Trophoblast cell (in vitro differentiated cells and primary cell): ENCODE data around the gene NANS.
A peak's percentile ranks its signal among the peaks of the same experiment; 100 is the strongest.

ENCODE experiments used
- DNase-seq, 2 donors: peaks; one replicate each; pipeline ENCODE4 v3.0.0-alpha.2; 2016
- H2AFZ ChIP-seq: 2 replicates; pipeline ENCODE4 v1.6.1; 2013; ENCODE audit warnings: low read length, moderate library complexity, mild to moderate bottlenecking; ENCODE audit not compliant: insufficient read depth, poor library complexity
- H2AK5ac ChIP-seq: 2 replicates; pipeline ENCODE4 v1.6.1; 2013; ENCODE audit warnings: mild to moderate bottlenecking, low read length
- H2BK120ac ChIP-seq: 2 replicates; pipeline ENCODE4 v1.6.1; 2013; ENCODE audit warnings: low read length, mild to moderate bottlenecking, moderate library complexity; ENCODE audit not compliant: insufficient read depth, poor library complexity
- H2BK12ac ChIP-seq: 2 replicates; pipeline ENCODE4 v1.6.1; 2013; ENCODE audit warnings: mild to moderate bottlenecking, low read length, moderate library complexity
- H2BK5ac ChIP-seq: 2 replicates; pipeline ENCODE4 v1.6.1; 2013; ENCODE audit warnings: low read length, low read depth, moderate library complexity, mild to moderate bottlenecking; ENCODE audit not compliant: poor library complexity
- H3K14ac ChIP-seq: 2 replicates; pipeline ENCODE4 v1.6.1; 2013; ENCODE audit warnings: mild to moderate bottlenecking, low read length
- H3K18ac ChIP-seq: 2 replicates; pipeline ENCODE4 v1.6.1; 2013; ENCODE audit warnings: mild to moderate bottlenecking, low read length
- H3K23ac ChIP-seq: 2 replicates; pipeline ENCODE4 v1.6.1; 2013; ENCODE audit warnings: low read length
- H3K27ac ChIP-seq: 2 replicates; pipeline ENCODE4 v1.5.1; 2013; ENCODE audit warnings: low read depth, mild to moderate bottlenecking, inconsistent platforms, low read length, moderate library complexity
- H3K27me3 ChIP-seq: 2 replicates; pipeline ENCODE4 v1.6.1; 2013; ENCODE audit warnings: inconsistent platforms, mild to moderate bottlenecking, low read length, moderate library complexity; ENCODE audit not compliant: insufficient read depth
- H3K36me3 ChIP-seq, 2 experiments: 1 replicate in 1 of 2; 2 replicates in 1 of 2; pipeline ENCODE4 v1.6.1; 2013; ENCODE audit warnings: low read length in 2 of 2, mild to moderate bottlenecking in 2 of 2, moderate library complexity in 1 of 2; ENCODE audit not compliant: insufficient read depth in 2 of 2, control insufficient read depth in 1 of 2
- H3K4ac ChIP-seq: 2 replicates; pipeline ENCODE4 v1.6.1; 2013; ENCODE audit warnings: low read depth, mild to moderate bottlenecking, low read length, moderate library complexity
- H3K4me1 ChIP-seq, 2 experiments: 1 replicate in 1 of 2; 2 replicates in 1 of 2; pipeline ENCODE4 v1.6.1; 2013; ENCODE audit warnings: low read length in 2 of 2, mild to moderate bottlenecking in 2 of 2, moderate library complexity in 1 of 2; ENCODE audit not compliant: insufficient read depth in 2 of 2, control insufficient read depth in 1 of 2
- H3K4me2 ChIP-seq: 2 replicates; pipeline ENCODE4 v1.6.1; 2013; ENCODE audit warnings: inconsistent platforms, mild to moderate bottlenecking, low read length, moderate library complexity
- H3K4me3 ChIP-seq: 2 replicates; pipeline ENCODE4 v1.5.1; 2013; ENCODE audit warnings: mild to moderate bottlenecking, low read depth, low read length, inconsistent platforms
- H3K79me1 ChIP-seq: one replicate; pipeline ENCODE4 v1.6.1; 2013; ENCODE audit warnings: low read length
- H3K79me2 ChIP-seq: 2 replicates; pipeline ENCODE4 v1.6.1; 2013; ENCODE audit warnings: low read length, mild to moderate bottlenecking; ENCODE audit not compliant: control insufficient read depth, insufficient read depth, poor library complexity
- H3K9ac ChIP-seq: 2 replicates; pipeline ENCODE4 v1.6.1; 2013; ENCODE audit warnings: mild to moderate bottlenecking, low read length
- H3K9me3 ChIP-seq: 2 replicates; pipeline ENCODE4 v1.6.1; 2013; ENCODE audit warnings: low read depth, mild to moderate bottlenecking, control low read depth, inconsistent platforms, low read length; ENCODE audit not compliant: insufficient read depth
- H4K12ac ChIP-seq: 2 replicates; pipeline ENCODE4 v1.6.1; 2013; ENCODE audit warnings: low read depth, mild to moderate bottlenecking, low read length, moderate library complexity
- H4K8ac ChIP-seq: 2 replicates; pipeline ENCODE4 v1.6.1; 2013; ENCODE audit warnings: low read depth, mild to moderate bottlenecking, low read length, moderate library complexity
- H4K91ac ChIP-seq: one replicate; pipeline ENCODE4 v1.6.1; 2013; ENCODE audit warnings: low read depth, mild to moderate bottlenecking, low read length, moderate library complexity
- WGBS: extraction: QIAGEN DNeasy Blood & Tissue Kit; methylation state at CpG from one replicate; pipeline ENCODE4 v1.1.7; 2013; ENCODE audit warnings: missing lambda C conversion rate; ENCODE audit not compliant: insufficient read length, insufficient coverage; ENCODE audit errors: extremely low coverage; 5-methylcytosine and 5-hydroxymethylcytosine counted together

Gene NANS

DNA sequence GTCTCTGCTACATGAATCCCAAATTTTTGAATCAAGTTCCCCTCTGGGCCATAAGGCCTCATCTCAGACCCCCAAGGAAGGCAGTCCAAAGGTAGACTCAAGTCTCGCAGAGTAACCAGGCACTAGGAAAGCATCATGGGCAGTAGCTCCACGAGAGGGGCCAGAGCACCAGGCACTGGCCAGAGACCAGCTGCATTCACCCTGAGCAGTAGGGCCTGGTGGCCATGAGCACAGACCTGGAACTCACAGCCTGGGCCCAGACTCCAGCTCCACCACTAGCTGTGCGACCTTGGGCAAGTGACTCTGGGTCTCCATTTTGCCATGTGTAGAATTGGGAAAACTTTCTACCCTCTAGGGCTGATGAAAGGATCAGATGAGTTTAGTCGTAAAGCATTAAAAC, 28.5 kb downstream of the NANS start:
- H3K18ac ChIP-seq: no peak overlapping the region
- H2BK12ac ChIP-seq: no peak overlapping the region

DNA sequence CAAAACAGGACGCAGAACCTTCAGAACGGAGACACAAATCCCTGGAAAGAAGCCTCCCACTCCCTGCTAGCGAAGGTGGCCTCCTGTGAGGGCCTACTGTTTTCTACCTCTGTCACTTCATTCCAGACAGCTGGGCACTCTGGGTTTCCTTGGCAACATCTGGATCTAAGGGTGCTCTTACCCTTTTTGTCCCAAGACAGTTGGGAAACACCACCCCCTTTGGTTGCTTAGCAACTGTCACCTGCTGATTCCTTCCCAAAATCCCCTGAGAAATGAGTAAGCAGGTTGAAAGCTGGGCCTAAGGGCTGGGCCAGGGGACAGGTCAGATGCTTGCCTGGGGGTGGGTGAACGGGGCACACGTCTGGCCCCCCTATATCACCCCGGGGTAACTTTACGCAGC, 29.4 kb downstream of the NANS start:
- no peak overlapping the region for H3K4me3 ChIP-seq
- no peak overlapping the region for H4K12ac ChIP-seq
- H2AFZ ChIP-seq: no peak overlapping the region
- no peak overlapping the region for H3K14ac ChIP-seq
- H3K79me2 ChIP-seq: no peaks in the 10 kb centered on the region
- no peak overlapping the region for H2BK120ac ChIP-seq
- peaks cover 3% of the 10 kb centered on the region for H3K9me3 ChIP-seq
- H3K4ac ChIP-seq: no peak overlapping the region
- H2BK12ac ChIP-seq: no peak overlapping the region
- peaks cover 14 to 19% of the 10 kb centered on the region in 2 experiments for H3K4me1 ChIP-seq
- no peak overlapping the region for H4K8ac ChIP-seq
- no peak overlapping the region for H3K27ac ChIP-seq
- DNase-seq: peak; percentile 92 to 94
- no peak overlapping the region for H4K91ac ChIP-seq
- no peak overlapping the region for H2BK5ac ChIP-seq
- H2AK5ac ChIP-seq: no peak overlapping the region
- no CpG with 5 or more reads among the region's 7 CpGs for WGBS
- H3K4me2 ChIP-seq: no peak overlapping the region
- no peak overlapping the region for H3K18ac ChIP-seq
- H3K36me3 ChIP-seq: peaks cover 5 to 23% of the 10 kb centered on the region in 2 experiments
- H3K9ac ChIP-seq: no peak overlapping the region
- peaks cover 6% of the 10 kb centered on the region for H3K79me1 ChIP-seq
- H3K27me3 ChIP-seq: no peaks in the 10 kb centered on the region
- no peak overlapping the region for H3K23ac ChIP-seq

More for the DNA sequence above, 28.5 kb downstream of the NANS start:
- Histone ChIP-seq H3K4me2 (no peak overlapping the region), H4K12ac (no peak overlapping the region), H3K4me1 (peaks cover 16 to 23% of the 10 kb centered on the region in 2 experiments), H3K79me1 (peaks cover 8% of the 10 kb centered on the region), H3K27me3 (no peaks in the 10 kb centered on the region), H3K14ac (no peak overlapping the region), H2AK5ac (no peak overlapping the region), H2AFZ (no peak overlapping the region), H2BK120ac (no peak overlapping the region), H3K79me2 (no peaks in the 10 kb centered on the region), H3K4me3 (no peak overlapping the region), H2BK5ac (no peak overlapping the region), H3K36me3 (peaks cover 8 to 26% of the 10 kb centered on the region in 2 experiments), H3K27ac (no peak overlapping the region), H3K4ac (no peak overlapping the region), H4K91ac (no peak overlapping the region), H4K8ac (no peak overlapping the region), H3K23ac (no peak overlapping the region), H3K9me3 (peaks cover 3% of the 10 kb centered on the region), H3K9ac (no peak overlapping the region)
- no CpG with 5 or more reads among the region's 4 CpGs for WGBS
- DNase-seq: no peak

- Histone ChIP-seq H2AK5ac (no peak overlapping the region), H3K36me3 (peaks cover 2 to 18% of the 10 kb centered on the region in 2 experiments), H3K4ac (no peak overlapping the region), H3K4me2 (peak overlapping the region; percentile 10), H3K9me3 (peaks cover 3% of the 10 kb centered on the region), H2AFZ (no peak overlapping the region), H3K9ac (no peak overlapping the region), H4K8ac (no peak overlapping the region), H2BK120ac (no peak overlapping the region), H3K14ac (no peak overlapping the region), H3K18ac (no peak overlapping the region), H4K12ac (no peak overlapping the region), H3K23ac (no peak overlapping the region), H3K4me3 (no peak overlapping the region), H3K79me1 (peaks cover 6% of the 10 kb centered on the region), H4K91ac (no peak overlapping the region), H2BK5ac (no peak overlapping the region), H3K27me3 (no peaks in the 10 kb centered on the region), H2BK12ac (no peak overlapping the region), H3K4me1 (peaks cover 9 to 14% of the 10 kb centered on the region in 2 experiments), H3K79me2 (no peaks in the 10 kb centered on the region), H3K27ac (peak overlapping the region; percentile 23)
- DNase-seq: peak; percentile 77 to 85
- no CpG with 5 or more reads among the region's 4 CpGs for WGBS
These were observed 29.9 kb downstream of the NANS start for GRCh38 chr9:98086461-98086860.

DNA sequence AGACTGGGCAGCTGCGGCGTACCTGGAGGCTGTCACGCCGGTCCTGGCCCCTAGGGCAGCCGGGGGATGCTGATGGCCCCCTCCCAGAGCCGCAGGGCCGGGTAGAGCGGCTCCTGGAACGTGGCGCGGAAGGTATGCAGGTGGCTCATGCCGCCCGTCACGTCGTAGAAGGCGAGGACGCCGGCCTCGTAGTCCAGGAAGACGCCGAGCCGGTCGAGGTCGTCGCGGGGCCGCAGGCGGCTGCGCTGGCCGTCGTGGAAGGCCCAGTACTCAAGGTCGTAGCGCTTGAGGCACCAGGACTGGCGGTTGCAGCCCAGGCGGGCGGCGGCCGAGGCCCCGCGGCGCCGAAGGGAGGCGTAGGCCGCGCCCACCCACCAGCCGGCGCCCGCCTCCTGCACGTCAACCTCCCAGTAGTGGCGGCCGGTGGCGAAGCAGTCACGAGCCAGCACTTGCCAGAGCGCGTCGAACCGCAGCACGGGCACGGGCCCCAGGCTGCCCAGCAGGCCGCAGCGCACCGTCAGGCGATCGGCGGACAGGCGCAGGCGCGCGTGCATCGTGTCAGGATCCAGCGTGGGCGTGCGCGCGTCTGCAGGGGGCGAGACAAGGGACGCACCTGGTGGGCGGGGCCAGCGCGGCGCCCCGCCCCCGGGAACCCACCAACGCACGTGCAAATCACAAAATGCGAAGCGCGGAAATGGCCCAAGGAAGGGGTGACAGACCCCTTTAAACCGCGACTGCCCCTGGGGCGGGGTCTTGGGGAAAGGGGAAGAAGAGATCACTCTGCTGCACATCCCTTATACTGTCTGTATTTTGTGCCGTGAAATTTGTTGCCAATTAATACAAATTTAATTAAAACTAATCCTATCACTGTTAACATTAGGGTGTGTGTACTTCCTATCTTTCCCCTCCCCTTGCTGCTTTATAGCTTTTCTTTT, 31.2 kb downstream of the NANS start:
- Histone ChIP-seq H3K4me2 (peak overlapping the region; percentile 14), H4K8ac (peak overlapping the region; percentile 9), H4K12ac (peak overlapping the region; percentile 64), H3K18ac (peak overlapping the region; percentile 77), H3K79me2 (no peaks in the 10 kb centered on the region), H2AK5ac (peak overlapping the region; percentile 26), H3K4ac (no peak overlapping the region), H3K27me3 (no peaks in the 10 kb centered on the region), H3K27ac (no peak overlapping the region), H3K4me1 (peaks cover 8 to 12% of the 10 kb centered on the region in 2 experiments), H3K9ac (no peak overlapping the region), H2BK5ac (no peak overlapping the region), H2BK120ac (no peak overlapping the region), H3K23ac (no peak overlapping the region), H2AFZ (peak overlapping the region; percentile 83), H3K79me1 (peaks cover 6% of the 10 kb centered on the region), H2BK12ac (peak overlapping the region; percentile 18), H3K14ac (peak overlapping the region; percentile 32), H3K36me3 (peaks cover 0 to 9% of the 10 kb centered on the region in 2 experiments), H3K4me3 (peak overlapping the region; percentile 16), H4K91ac (peak overlapping the region; percentile 25), H3K9me3 (peaks cover 3% of the 10 kb centered on the region)
- WGBS: no CpG with 5 or more reads among the region's 92 CpGs
- peak; percentile 96 to 97 for DNase-seq
